COR-L47 (cell line): ENCODE measurements around the gene TM9SF1.
A peak's percentile ranks its signal among the peaks of the same experiment; 100 is the strongest.

ENCODE experiments used
- DNase-seq: peaks from one replicate; lab custom pipeline; 2025; lab: John Stamatoyannopoulos, UW

Gene TM9SF1

GRCh38 chr14:24195186-24196070 lies at the start of gene TM9SF1:
TM9SF1 (minus strand) TSS chr14:24195441; CDS start chr14:24195019, 422 bp downstream.
- peak; percentile 76 for DNase-seq

GRCh38 chr14:24243336-24243836 lies 48.1 kb upstream of the TM9SF1 start:
- peak; percentile 12 for DNase-seq

GRCh38 chr14:24241829-24242443 lies 46.7 kb upstream of the TM9SF1 start:
- DNase-seq = peak; percentile 93

- no peak for DNase-seq
Measured at GRCh38 chr14:24240110-24240918, 45.1 kb upstream of the TM9SF1 start.

GRCh38 chr14:24238527-24239037 lies 43.3 kb upstream of the TM9SF1 start:
- no peak for DNase-seq

- DNase-seq = no peak
Measured at GRCh38 chr14:24238123-24238522, 42.9 kb upstream of the TM9SF1 start.

GRCh38 chr14:24237463-24237955 lies 42.3 kb upstream of the TM9SF1 start:
- no peak for DNase-seq

GRCh38 chr14:24236689-24237462 lies 41.6 kb upstream of the TM9SF1 start:
- no peak for DNase-seq

- no peak for DNase-seq
Measured at GRCh38 chr14:24235804-24236688, 40.8 kb upstream of the TM9SF1 start.

GRCh38 chr14:24234095-24235005 lies 39.1 kb upstream of the TM9SF1 start:
- DNase-seq = no peak

- no peak for DNase-seq
Measured at GRCh38 chr14:24233538-24233866, 38.3 kb upstream of the TM9SF1 start.

GRCh38 chr14:24232645-24233537 lies 37.6 kb upstream of the TM9SF1 start, which contains the start of gene GMPR2:
GMPR2 (plus strand) TSS chr14:24232929; CDS start chr14:24233254, 325 bp downstream.
- no peak for DNase-seq

GRCh38 chr14:24232121-24232644 lies 36.9 kb upstream of the TM9SF1 start, which contains the start of gene NEDD8:
NEDD8 (minus strand) TSS chr14:24232367; CDS start chr14:24232267, 100 bp downstream.
- DNase-seq = peak; percentile 75

GRCh38 chr14:24231263-24232120 lies 36.3 kb upstream of the TM9SF1 start:
- no peak for DNase-seq

- DNase-seq = no peak
Measured at GRCh38 chr14:24228902-24229301, 33.7 kb upstream of the TM9SF1 start.

GRCh38 chr14:24226473-24226872 lies 31.2 kb upstream of the TM9SF1 start:
- no peak for DNase-seq
